NT2/D1 (cell line): ENCODE results near the gene CLPTM1.

ENCODE experiments used
- SUZ12 ChIP-seq: IDR thresholded peaks from 2 replicates; pipeline ENCODE4 v1.6.1; 2011; ENCODE audit not compliant: insufficient read length, insufficient read depth; ENCODE audit errors: extremely low read depth
- YY1 ChIP-seq: IDR thresholded peaks from 2 replicates; pipeline ENCODE4 v1.6.1; 2011; ENCODE audit not compliant: insufficient read length, insufficient read depth

DNA sequence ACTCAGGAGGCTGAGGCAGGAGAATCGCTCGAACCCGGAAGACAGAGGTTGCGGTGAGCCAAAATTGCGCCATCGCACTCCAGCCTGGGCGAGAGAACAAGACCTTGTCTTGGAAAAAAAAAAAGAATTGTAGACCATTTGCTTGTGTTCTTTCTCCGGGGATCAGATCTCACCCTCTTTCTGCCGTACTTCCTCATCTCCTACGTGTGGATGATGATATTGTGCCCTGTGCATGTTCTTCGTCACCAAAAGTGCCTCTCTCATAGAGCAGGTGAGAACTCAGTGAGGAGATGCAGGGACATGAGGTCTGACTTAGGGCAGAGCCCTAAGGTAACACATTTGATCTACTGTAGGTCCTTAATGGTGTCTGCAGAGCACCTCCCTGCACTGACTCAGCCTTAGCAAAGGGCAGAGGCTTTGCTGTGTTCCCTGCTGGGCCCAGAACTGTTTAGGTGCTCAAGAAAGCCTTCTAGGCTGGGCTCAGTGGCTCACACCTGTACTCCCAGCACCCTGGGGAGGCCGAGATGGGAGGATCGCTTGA is 8.1 kb upstream of the CLPTM1 start:
- TF ChIP-seq SUZ12 (no peak), YY1 (no peak)
